Activated T-helper 17 cell treated with anti-CD3 and anti-CD28 coated beads, Interleukin-2, amount 50 U/mL, for 72 hours (primary cell): ENCODE results near the gene MRPS25. TPM values are rescaled to one million over a fixed set of nuclear protein-coding genes. Genes with fewer than 3 reads are reported as not detected.
A peak's percentile ranks its signal among the peaks of the same experiment; 100 is the strongest.

ENCODE experiments used
- ATAC-seq: fragments of 150-1000 bp; cut with Tn5 transposase; replicated peaks from 2 replicates; pipeline ENCODE4 v1.10.0; 2021; ENCODE audit warnings: mild to moderate bottlenecking, moderate library complexity
- H3K27ac Mint-ChIP-seq: one replicate; pipeline ENCODE4 v1.8.0; 2022; ENCODE audit warnings: mixed read lengths
- H3K27me3 Mint-ChIP-seq: one replicate; pipeline ENCODE4 v1.8.0; 2022; ENCODE audit warnings: mixed read lengths
- H3K36me3 Mint-ChIP-seq: one replicate; pipeline ENCODE4 v1.8.0; 2022; ENCODE audit warnings: low read depth, mild to moderate bottlenecking, mixed read lengths
- H3K4me1 Mint-ChIP-seq: one replicate; pipeline ENCODE4 v1.8.0; 2022; ENCODE audit warnings: mixed read lengths
- H3K4me3 Mint-ChIP-seq: one replicate; pipeline ENCODE4 v1.8.0; 2022; ENCODE audit warnings: mild to moderate bottlenecking, mixed read lengths
- H3K9me3 Mint-ChIP-seq: one replicate; pipeline ENCODE4 v1.8.0; 2022; ENCODE audit warnings: mixed read lengths
- total RNA-seq, 2 donors: library from RNA; stranded (reverse); gene quantifications; one replicate each; pipeline ENCODE4 v1.2.3, GENCODE V29; 2022

Gene MRPS25
- total RNA-seq, 2 donors from 2014 or later: 43.7 to 80.5 TPM

GRCh38 chr3:15096046-15096445 is 30.9 kb upstream of the MRPS25 start:
- no peak overlapping the region for H3K4me3 Mint-ChIP-seq
- H3K27ac Mint-ChIP-seq: no peak overlapping the region
- H3K36me3 Mint-ChIP-seq: peaks cover 73% of the 10 kb centered on the region
- H3K27me3 Mint-ChIP-seq: no peaks in the 10 kb centered on the region
- no peak for ATAC-seq
- no peaks in the 10 kb centered on the region for H3K9me3 Mint-ChIP-seq
- peaks cover 12% of the 10 kb centered on the region for H3K4me1 Mint-ChIP-seq

- Mint-ChIP-seq H3K36me3 (peaks cover 89% of the 10 kb centered on the region), H3K4me1 (peaks cover 12% of the 10 kb centered on the region), H3K27me3 (no peaks in the 10 kb centered on the region), H3K9me3 (no peaks in the 10 kb centered on the region), H3K4me3 (no peak overlapping the region), H3K27ac (no peak overlapping the region)
- no peak for ATAC-seq
Measured at GRCh38 chr3:15094187-15094875, 29.2 kb upstream of the MRPS25 start.

GRCh38 chr3:15092686-15093085 is 27.6 kb upstream of the MRPS25 start:
- peaks cover 1% of the 10 kb centered on the region for H3K4me1 Mint-ChIP-seq
- H3K36me3 Mint-ChIP-seq: peaks cover 83% of the 10 kb centered on the region
- no peaks in the 10 kb centered on the region for H3K27me3 Mint-ChIP-seq
- no peak for ATAC-seq
- no peak overlapping the region for H3K27ac Mint-ChIP-seq
- no peaks in the 10 kb centered on the region for H3K9me3 Mint-ChIP-seq
- no peak overlapping the region for H3K4me3 Mint-ChIP-seq

GRCh38 chr3:15091575-15091974 is 26.5 kb upstream of the MRPS25 start:
- H3K9me3 Mint-ChIP-seq: no peaks in the 10 kb centered on the region
- no peaks in the 10 kb centered on the region for H3K27me3 Mint-ChIP-seq
- no peak overlapping the region for H3K27ac Mint-ChIP-seq
- ATAC-seq: no peak
- H3K4me3 Mint-ChIP-seq: no peak overlapping the region
- H3K36me3 Mint-ChIP-seq: peaks cover 89% of the 10 kb centered on the region
- no peaks in the 10 kb centered on the region for H3K4me1 Mint-ChIP-seq

DNA sequence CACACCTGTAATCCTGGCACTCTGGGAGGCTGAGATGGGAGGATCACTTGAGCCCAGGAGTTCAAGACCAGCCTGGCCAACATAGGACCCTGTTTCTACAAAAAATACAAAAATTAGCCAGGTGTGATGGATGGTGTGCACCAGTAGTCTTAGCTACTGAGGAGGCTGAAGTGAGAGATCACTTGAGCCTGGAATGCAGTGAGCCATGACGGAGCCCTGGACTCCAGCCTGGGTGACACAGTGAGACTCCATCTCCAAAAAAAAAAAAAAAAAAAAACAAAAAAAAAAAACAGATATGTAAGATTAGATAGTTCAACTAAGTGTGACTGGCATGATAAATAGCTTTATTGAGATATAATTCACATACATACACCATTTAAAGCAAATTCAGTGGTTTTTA is 24.1 kb upstream of the MRPS25 start:
- H3K4me3 Mint-ChIP-seq: no peak overlapping the region
- H3K36me3 Mint-ChIP-seq: peaks cover 89% of the 10 kb centered on the region
- H3K27ac Mint-ChIP-seq: no peak overlapping the region
- H3K27me3 Mint-ChIP-seq: no peaks in the 10 kb centered on the region
- H3K9me3 Mint-ChIP-seq: no peaks in the 10 kb centered on the region
- ATAC-seq: no peak
- H3K4me1 Mint-ChIP-seq: no peaks in the 10 kb centered on the region

DNA sequence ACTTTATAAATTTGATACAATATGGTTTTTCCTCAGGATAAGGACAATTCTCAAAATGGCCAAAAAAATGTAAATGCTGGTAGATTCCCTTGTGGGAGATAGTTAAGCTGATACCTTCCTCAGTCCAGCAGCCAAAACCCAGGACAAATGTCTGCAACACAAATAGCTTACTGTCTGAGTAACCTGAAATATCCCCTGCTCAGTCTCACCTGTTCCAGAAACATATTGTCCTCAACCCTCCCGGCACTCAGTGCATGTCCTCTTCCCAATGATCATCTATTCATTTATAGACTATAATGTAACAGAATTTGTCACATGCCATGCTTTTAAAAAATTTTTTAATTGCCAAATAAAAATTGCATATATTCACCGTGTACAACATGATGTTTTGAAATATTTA is 21.6 kb upstream of the MRPS25 start:
- no peak for ATAC-seq
- no peaks in the 10 kb centered on the region for H3K9me3 Mint-ChIP-seq
- no peaks in the 10 kb centered on the region for H3K27me3 Mint-ChIP-seq
- peaks cover 91% of the 10 kb centered on the region for H3K36me3 Mint-ChIP-seq
- no peak overlapping the region for H3K27ac Mint-ChIP-seq
- no peak overlapping the region for H3K4me3 Mint-ChIP-seq
- no peaks in the 10 kb centered on the region for H3K4me1 Mint-ChIP-seq

DNA sequence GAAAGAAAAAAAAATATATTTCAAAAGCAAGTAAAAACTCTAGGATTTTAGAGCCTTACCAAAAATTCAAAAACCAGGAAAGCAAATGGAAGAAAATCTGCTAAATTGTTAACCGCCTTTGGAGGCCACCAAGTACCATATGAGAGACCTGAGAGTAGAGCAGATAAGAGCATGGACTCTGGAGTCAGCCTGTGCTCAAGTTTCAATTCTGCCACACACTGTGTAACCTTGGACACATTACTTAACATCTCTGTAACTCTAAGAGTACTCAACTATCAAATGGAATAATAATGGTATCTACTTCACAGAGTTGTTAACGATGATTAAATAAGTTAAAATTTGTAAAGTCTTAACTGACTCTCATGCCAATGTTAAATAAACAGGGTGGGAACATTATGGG is 21.1 kb upstream of the MRPS25 start:
- Mint-ChIP-seq H3K36me3 (peaks cover 92% of the 10 kb centered on the region), H3K9me3 (no peaks in the 10 kb centered on the region), H3K27me3 (no peaks in the 10 kb centered on the region), H3K27ac (no peak overlapping the region), H3K4me3 (no peak overlapping the region), H3K4me1 (no peaks in the 10 kb centered on the region)
- no peak for ATAC-seq

DNA sequence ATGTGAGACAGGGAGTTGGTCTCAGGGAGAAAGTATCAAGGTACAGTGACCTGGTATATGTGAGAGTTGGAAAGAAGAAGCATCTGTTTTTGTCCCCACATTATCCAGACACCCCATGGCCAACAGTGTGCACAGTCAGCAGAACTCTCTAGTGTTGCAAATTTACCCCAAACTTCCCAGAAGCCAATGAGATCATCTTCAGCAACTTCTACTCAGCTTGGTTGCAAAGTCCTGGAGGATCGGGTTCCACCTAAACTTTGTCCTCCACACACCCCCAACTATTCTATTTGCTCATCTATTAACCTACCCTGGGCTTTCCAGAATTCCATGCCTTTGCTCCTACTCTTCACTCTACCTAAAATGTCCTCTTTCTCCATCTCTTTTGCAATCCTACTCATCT is 18.1 kb upstream of the MRPS25 start:
- no peak for ATAC-seq
- no peak overlapping the region for H3K4me3 Mint-ChIP-seq
- H3K27me3 Mint-ChIP-seq: no peaks in the 10 kb centered on the region
- peaks cover 97% of the 10 kb centered on the region for H3K36me3 Mint-ChIP-seq
- H3K9me3 Mint-ChIP-seq: no peaks in the 10 kb centered on the region
- no peaks in the 10 kb centered on the region for H3K4me1 Mint-ChIP-seq
- H3K27ac Mint-ChIP-seq: no peak overlapping the region

DNA sequence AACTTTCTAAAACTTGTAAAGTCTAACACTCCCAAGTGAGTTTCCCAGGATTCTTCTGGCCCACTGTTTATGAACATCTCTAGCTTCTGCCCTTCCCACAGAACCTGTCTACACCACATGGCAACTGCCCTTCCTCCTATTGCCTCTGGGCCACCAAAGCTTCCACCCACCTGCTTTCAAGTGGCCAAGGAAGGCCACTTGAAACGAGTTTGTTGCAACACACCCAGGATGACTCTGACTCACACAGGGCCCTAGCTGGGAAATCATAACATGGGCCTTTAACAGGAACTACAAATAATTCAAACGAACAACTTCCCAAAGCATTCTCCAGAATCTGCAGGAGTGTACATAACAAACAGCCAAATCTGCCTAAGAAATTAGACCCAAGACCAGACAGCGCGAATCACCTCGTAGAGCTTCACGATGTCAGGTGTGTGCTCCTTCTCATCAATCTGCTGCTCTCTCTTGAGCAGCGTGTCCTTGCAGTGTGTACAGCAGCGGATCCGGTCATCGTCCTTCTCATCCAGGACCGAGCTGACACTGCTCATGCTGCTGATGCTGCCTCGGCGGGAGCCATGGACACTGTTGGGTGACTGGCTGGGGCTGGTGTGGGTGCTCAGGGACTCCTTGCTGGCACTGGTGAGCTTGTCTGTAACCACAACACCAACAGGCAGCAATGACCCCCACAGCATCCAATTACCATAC is 17.0 kb upstream of the MRPS25 start:
- H3K27ac Mint-ChIP-seq: no peak overlapping the region
- H3K9me3 Mint-ChIP-seq: no peaks in the 10 kb centered on the region
- H3K4me1 Mint-ChIP-seq: no peaks in the 10 kb centered on the region
- H3K27me3 Mint-ChIP-seq: no peaks in the 10 kb centered on the region
- no peak for ATAC-seq
- H3K36me3 Mint-ChIP-seq: peaks cover 99% of the 10 kb centered on the region
- no peak overlapping the region for H3K4me3 Mint-ChIP-seq

DNA sequence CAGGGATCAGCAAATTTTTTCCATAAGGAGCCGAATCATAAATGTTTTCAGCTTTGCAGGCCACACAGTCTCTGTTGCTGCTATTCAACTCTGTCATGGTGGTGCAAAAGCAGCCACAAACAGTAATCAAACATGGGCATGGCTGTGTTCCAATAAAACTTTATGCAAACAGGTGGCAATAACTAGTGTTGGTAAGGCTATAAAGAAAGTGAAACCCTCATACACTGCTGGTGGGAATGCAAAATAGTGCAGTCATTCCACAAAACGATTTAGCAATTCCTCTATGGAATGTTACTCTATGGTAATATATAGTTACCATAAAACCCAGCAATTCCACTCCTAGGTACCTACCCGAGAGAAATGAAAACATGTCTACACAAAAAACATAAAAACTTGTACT is 14.0 kb upstream of the MRPS25 start:
- H3K9me3 Mint-ChIP-seq: no peaks in the 10 kb centered on the region
- H3K4me1 Mint-ChIP-seq: no peaks in the 10 kb centered on the region
- ATAC-seq: no peak
- peaks cover 99% of the 10 kb centered on the region for H3K36me3 Mint-ChIP-seq
- no peak overlapping the region for H3K4me3 Mint-ChIP-seq
- no peaks in the 10 kb centered on the region for H3K27me3 Mint-ChIP-seq
- H3K27ac Mint-ChIP-seq: no peak overlapping the region

DNA sequence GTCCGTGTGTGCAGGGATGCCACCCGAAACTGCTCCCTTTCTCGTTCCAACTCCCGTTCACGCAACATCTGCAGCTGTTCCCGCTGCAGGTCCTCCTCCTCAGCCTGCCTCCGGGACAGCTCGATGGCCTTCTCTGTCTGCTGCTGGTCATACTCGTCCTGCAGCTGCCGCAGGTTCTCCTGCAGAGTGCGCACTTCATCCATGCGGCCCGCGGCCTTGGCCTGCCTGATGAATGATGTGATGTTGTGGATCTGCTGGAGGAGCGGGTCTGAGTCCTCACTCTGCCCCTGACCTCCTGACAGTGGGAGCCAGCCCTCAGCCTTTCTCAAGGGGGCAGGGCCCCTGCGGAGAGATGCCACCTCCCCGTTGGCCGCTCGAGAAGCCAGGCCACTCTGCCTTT is 9.4 kb upstream of the MRPS25 start:
- ATAC-seq: no peak
- H3K9me3 Mint-ChIP-seq: no peaks in the 10 kb centered on the region
- H3K27me3 Mint-ChIP-seq: no peaks in the 10 kb centered on the region
- no peak overlapping the region for H3K27ac Mint-ChIP-seq
- no peaks in the 10 kb centered on the region for H3K4me1 Mint-ChIP-seq
- H3K36me3 Mint-ChIP-seq: peaks cover 80% of the 10 kb centered on the region
- no peak overlapping the region for H3K4me3 Mint-ChIP-seq

DNA sequence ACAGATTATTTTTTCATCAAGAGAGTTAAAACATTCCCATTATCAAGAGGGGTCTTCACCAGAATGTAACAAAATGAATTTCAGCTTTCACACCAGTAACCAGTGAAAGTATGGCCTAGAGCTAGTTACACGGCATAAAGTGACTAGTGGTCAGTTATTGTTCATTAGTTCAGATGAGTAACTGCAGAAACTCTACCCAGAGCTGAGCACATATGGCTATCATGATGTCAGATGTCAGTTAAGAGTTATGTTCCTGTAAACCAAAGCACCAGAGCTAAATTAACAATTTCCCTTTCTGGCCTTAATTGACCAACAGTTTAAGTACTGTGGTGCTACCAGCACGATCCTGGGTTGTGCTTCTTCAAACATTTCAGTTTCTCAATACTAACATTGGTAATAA is 6.6 kb upstream of the MRPS25 start:
- no peaks in the 10 kb centered on the region for H3K9me3 Mint-ChIP-seq

DNA sequence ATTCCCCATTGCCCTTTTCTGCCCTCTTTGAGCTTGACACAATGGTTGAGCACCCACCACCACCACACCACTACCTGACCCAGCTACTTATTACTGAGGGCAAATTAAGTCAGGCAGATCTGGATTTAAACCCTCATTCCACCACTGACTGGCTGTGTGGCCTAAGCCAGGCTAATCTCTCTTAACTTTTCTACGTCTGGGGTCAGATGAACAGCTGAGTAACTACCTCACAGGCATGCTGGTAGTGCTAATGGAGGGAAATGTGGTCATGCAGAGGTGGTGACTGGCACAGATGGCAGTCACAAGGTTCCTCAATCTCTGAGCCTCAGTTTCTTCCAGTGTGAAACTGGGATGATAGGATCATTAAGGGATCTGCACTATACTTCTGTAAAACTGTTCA is 4.3 kb upstream of the MRPS25 start:
- no peak overlapping the region for H3K27ac Mint-ChIP-seq
- peaks cover 35% of the 10 kb centered on the region for H3K36me3 Mint-ChIP-seq
- no peak for ATAC-seq
- no peaks in the 10 kb centered on the region for H3K9me3 Mint-ChIP-seq
- H3K27me3 Mint-ChIP-seq: no peaks in the 10 kb centered on the region
- H3K4me1 Mint-ChIP-seq: peaks cover 4% of the 10 kb centered on the region
- H3K4me3 Mint-ChIP-seq: no peak overlapping the region

More for the DNA sequence above, 6.6 kb upstream of the MRPS25 start:
- Mint-ChIP-seq H3K36me3 (peaks cover 52% of the 10 kb centered on the region), H3K27me3 (no peaks in the 10 kb centered on the region), H3K4me1 (no peaks in the 10 kb centered on the region), H3K27ac (no peak overlapping the region), H3K4me3 (no peak overlapping the region)
- ATAC-seq: no peak

DNA sequence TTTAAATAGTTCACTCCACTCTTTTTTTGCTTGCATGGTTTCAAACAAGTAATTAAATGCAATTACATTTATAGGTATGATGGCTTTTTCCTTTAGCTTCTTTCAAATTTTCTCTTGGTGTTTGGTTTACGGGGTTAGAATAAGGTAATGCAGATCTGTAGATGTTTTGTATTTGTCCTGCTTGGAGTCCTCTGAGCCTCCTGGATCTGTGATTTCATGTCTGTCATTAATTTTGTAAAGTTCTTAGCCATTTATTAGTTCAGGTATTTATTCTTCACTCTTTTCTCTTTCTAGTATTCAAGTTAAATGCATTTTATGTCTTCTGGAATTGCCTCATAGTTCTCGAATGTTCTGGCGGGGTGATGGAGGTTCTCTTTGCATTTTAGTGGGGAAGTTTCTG is 1.4 kb upstream of the MRPS25 start:
- Mint-ChIP-seq H3K4me1 (peaks cover 4% of the 10 kb centered on the region), H3K36me3 (peaks cover 19% of the 10 kb centered on the region), H3K27ac (no peak overlapping the region), H3K27me3 (no peaks in the 10 kb centered on the region), H3K9me3 (no peaks in the 10 kb centered on the region), H3K4me3 (peak overlapping the region; percentile 95)
- ATAC-seq: no peak

DNA sequence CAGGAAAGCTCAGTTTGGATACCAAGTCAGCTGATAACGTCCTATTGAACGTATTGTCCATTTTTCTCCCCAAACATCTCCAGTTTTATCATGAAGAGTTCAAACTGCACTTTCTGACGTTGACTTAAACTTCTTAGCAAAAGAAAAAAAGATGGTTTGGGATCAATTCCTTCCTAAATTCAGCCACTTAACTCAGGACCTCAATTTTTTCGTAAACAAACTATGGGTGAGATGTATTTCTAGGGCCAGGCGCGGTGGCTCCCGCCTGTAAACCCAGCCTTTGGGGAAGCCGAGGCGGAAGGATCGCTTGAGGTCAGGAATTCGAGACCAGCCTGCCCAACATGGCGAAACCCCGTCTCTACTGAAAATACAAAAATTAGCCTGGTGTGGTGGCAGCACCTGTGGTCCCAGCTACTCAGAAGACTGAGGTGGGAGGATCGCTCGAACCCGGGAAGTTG is 464 bp upstream of the MRPS25 start:
- no peak for ATAC-seq
- H3K9me3 Mint-ChIP-seq: no peaks in the 10 kb centered on the region
- peaks cover 19% of the 10 kb centered on the region for H3K36me3 Mint-ChIP-seq
- H3K4me3 Mint-ChIP-seq: peak overlapping the region; percentile 95
- H3K27me3 Mint-ChIP-seq: no peaks in the 10 kb centered on the region
- H3K4me1 Mint-ChIP-seq: peaks cover 4% of the 10 kb centered on the region
- H3K27ac Mint-ChIP-seq: peak overlapping the region; percentile 90
